NCI-H82 (cell line): ENCODE measurements around the gene MBD5.

Experiments used
- DNase-seq: peaks from one replicate; lab custom pipeline; 2025; lab: John Stamatoyannopoulos, UW

MBD5 gene

DNA sequence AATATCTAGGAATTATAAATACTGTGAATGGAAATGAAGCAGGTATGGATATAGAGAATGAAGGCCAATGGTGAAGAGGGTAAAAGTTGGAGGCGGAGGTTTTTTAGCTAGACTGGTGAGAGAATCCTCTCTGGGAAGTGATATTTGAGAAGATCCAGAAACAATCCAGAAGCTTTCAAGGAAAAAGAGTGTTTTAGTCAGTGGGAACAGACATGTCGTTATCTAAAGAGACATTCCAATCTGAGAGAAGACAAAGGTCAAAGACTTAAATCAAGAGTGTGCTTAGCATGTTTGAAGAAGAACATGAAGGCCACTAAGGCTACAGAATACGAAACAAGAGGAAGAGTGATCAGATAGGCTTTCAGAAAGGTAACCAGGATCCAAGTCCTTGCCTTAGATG lies 211.0 kb downstream of the MBD5 start:
- DNase-seq: no peak

GRCh38 chr2:148234143-148234542 lies 213.3 kb downstream of the MBD5 start:
- no peak for DNase-seq

DNA sequence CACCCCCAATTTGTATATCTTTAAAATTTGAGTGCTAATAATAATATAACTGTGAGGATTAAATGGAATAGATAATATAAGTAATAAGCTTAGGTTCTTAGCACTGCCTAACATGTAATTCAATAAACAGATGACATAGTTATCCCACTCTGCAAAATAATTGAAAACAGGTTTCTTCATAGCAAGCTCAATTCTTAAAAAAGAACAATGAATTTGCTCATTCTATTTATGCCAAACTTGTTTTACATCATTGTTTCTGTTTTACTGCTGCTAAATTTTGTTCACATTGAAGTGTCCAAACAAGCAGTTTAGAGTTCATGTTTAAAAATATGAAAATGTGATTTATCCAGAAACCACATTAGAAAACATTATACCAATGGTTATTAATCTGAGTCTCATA lies 217.0 kb downstream of the MBD5 start:
- no peak for DNase-seq

- DNase-seq: no peak
Observed at GRCh38 chr2:148238561-148238960, 217.7 kb downstream of the MBD5 start.

- no peak for DNase-seq
Observed at GRCh38 chr2:148240838-148241237, 219.9 kb downstream of the MBD5 start.

DNA sequence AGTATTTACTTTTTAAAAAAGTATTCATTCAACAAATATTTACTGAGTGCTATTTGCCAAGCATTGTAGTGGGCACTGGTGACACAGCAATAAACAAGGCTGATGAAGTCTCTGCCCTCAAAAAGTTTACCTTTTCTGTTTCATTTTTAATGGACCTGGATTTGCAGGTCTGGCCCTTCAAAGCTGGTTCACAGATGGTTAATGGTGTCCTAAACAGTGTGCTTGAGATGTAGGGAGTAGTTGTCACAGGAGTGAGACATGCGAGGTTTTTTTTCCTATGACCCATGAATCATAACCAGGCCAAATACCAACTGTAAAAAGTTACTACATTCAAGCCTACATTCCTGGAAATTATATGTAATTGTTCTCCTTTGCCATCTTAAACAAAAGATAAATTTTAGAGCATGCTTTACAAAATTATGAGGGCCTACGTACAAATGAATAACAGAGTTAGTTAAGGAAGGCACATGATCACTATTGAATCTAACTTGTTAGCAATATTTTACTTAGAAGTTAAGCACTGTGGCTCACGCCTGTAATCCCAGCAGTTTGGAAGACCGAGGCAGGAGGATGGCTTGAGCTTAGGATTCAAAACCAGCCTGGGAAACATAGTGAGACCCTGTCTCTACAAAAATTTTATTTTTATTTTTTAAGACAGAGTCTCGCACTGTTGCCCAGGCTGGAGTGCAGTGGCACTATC lies 223.9 kb downstream of the MBD5 start:
- no peak for DNase-seq

GRCh38 chr2:148251993-148252392 lies 231.1 kb downstream of the MBD5 start:
- DNase-seq: no peak

DNA sequence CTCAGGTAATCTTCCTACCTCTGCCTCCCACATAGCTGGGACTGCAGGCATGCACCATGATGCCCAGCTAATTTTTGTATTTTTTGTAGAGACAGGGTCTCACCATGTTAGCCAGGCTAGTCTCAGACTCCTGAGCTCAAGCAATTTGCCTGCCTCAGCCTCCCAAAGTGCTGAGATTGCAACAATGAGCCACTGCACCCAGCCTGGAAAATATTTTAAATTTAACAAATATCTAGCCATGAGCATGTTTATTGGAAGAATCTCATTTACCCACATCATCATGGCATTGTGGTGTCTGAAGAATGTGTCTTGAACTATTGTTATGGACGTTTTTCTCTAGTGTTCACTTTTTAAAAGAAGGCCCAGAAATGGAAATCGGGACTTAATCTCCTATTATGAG lies 231.8 kb downstream of the MBD5 start:
- no peak for DNase-seq

- peak; percentile 5 for DNase-seq
Observed at GRCh38 chr2:148253685-148254084, 232.8 kb downstream of the MBD5 start.

DNA sequence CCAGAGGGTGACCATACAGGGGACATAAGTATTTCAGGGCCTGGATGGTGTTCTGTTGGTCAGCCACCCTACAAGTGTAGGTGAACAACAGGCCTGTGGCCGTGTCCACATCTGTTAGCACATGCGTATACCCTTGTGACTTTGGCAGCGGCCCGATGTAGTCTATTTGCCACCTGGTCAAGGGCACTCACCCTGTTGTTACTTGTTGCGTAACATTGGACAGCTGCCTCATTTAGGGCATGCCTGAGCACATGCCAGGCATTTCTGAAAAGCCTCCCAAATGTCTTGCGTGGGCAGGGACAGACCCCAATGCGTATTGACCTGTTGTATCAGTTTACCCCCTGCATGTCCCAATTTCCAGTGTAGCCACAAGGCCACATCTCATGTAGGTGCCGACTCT lies 235.0 kb downstream of the MBD5 start:
- DNase-seq: no peak

- no peak for DNase-seq
Observed at GRCh38 chr2:148257276-148257675, 236.4 kb downstream of the MBD5 start.

- DNase-seq: no peak
Observed at GRCh38 chr2:148258124-148258523, 237.2 kb downstream of the MBD5 start.

- peak; percentile 13 for DNase-seq
Observed at GRCh38 chr2:148259674-148260073, 238.8 kb downstream of the MBD5 start.

- DNase-seq: no peak
Observed at GRCh38 chr2:148263890-148264289, 243.0 kb downstream of the MBD5 start.

DNA sequence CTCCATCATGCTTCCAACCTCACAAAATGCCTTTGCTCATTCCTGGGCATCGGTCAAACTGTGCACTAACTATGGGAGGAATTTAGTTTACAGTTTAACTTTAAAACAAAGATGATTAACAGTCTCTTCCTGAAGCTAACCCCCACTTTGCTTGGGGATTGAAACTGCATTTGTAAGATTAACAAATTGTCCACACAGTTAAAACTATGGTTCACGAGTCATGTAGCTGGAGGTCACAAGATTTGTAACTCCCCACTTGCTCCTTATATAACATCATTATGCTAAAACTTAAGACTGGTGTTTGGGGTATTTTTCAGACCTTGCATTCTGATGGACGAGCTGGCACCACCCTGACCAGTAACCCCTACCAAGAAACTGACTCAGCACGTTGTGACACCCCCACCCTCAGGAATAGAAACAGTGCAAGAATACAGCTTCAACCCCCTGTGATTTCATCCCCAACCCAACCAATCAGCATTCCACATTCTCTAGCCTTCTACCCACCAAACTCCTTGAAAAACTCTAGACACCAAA lies 252.3 kb downstream of the MBD5 start:
- DNase-seq: no peak

DNA sequence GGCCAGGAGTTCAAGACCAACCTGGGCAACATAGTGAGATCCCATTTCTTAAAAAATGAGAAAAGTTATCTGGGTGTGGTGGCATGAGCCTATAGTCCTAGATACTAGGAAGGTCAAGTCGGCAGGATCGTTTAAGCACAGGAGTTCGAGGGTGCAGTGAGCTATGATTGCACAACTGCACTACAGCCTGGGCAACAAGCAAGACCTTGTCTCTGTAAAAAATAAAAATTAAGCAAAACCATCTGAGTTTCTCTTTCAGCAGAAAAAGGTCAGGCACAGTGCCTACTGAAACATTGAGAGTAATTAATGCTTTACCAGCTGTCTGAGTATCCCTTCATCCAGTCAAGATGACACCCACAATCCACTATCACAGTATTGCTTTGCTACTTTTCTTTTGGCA lies 258.3 kb downstream of the MBD5 start:
- no peak for DNase-seq

- no peak for DNase-seq
Observed at GRCh38 chr2:148282201-148282600, 261.3 kb downstream of the MBD5 start.

DNA sequence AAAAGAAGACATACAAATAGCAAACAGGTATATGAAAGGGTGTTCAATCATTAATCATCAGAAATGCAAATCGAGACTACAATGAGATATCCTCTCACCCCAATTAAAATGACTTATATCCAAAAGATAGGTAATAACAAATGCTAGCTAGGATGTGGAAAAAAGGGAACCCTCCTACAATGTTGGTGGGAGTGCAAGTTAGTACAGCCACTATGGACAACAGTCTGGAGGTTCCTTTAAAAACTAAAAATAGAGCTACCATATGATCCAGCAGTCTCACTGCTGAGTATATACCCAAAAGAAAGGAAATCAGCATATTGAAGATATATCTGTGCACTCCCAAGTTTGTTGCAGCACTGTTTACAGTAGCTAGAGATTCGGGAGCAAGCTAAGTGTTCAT lies 271.5 kb downstream of the MBD5 start:
- DNase-seq: no peak

DNA sequence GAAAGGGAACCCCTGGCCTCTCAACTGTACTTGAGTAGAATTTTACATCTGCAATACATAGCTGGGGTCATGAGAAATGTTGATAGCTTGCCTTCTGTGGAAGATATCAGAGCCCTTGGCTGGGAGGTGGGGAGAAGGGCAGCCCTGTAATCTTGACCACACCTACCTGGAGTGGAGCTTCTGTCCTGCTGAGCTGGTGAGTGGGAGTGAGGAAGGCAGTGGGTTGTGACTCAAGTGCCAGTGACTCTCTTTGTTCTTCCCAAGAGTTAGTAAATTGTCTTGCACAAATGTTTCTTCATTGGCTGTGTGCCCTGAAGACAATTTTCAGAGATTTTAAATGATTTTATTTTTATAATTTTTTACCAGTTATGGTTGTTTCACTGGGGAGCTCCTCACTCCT lies 277.3 kb downstream of the MBD5 start:
- no peak for DNase-seq

GRCh38 chr2:148299616-148300015 lies 278.7 kb downstream of the MBD5 start:
- no peak for DNase-seq

- DNase-seq: no peak
Observed at GRCh38 chr2:148300544-148300943, 279.7 kb downstream of the MBD5 start.

- no peak for DNase-seq
Observed at GRCh38 chr2:148301362-148301761, 280.5 kb downstream of the MBD5 start.

- DNase-seq: no peak
Observed at GRCh38 chr2:148302526-148302925, 281.6 kb downstream of the MBD5 start.

- DNase-seq: no peak
Observed at GRCh38 chr2:148303161-148303560, 282.3 kb downstream of the MBD5 start.
